A549 (cell line): ENCODE data around the gene KCNQ1. TPM values are rescaled to one million over a fixed set of nuclear protein-coding genes. Genes with fewer than 3 reads are reported as not detected.

Experiments used
- ATAC-seq, 2 experiments: fragments of 200-7000 bp in 1 of 2; fragments of >200 bp in 1 of 2; cut with Nextera tagmentation in 1 of 2; cut with Tn5 transposase in 1 of 2; 3 replicates each; pipeline versions ENCODE4 v1.8.0 to v1.9.1; 2018 to 2020; ENCODE audit warnings: mild to moderate bottlenecking in 1 of 2, moderate library complexity in 1 of 2
- CTCF ChIA-PET: fragments of 300-600 bp; sonication (Branson Sonifier 250); formaldehyde crosslinking; extraction: SDS; loops from one replicate; lab custom pipeline; 2021; ENCODE audit warnings: antibody characterized with exemption, inconsistent platforms; lab: Yijun Ruan, JAX
- POLR2A ChIA-PET: fragments of 350-600 bp; formaldehyde crosslinking; extraction: SDS; loops from one replicate; lab custom pipeline; 2021; ENCODE audit warnings: antibody characterized with exemption, inconsistent platforms; lab: Yijun Ruan, JAX
- DNase-seq, 2 experiments: peaks; one replicate each; pipeline versions ENCODE4 v3.0.0 to v3.0.0-alpha.2; 2011 to 2016; ENCODE audit warnings: low read depth in 1 of 2, low spot score in 1 of 2
- FAIRE-seq: peaks from 2 replicates; lab custom pipeline; 2011; peaks lifted over from hg19 to GRCh38; lab: Jason Lieb, UNC
- H3K27ac ChIP-seq, 2 experiments: fragments of >200 bp; sonication (Bioruptor Twin); formaldehyde crosslinking; 3 replicates each; pipeline ENCODE4 v1.5.1; 2016 to 2017
- H3K4me1 ChIP-seq: fragments of >200 bp; sonication (Bioruptor Twin); formaldehyde crosslinking; 3 replicates; pipeline ENCODE4 v1.6.1; 2016
- H3K4me2 ChIP-seq: fragments of >200 bp; sonication (Bioruptor Twin); formaldehyde crosslinking; 3 replicates; pipeline ENCODE4 v1.6.1; 2016
- H3K4me3 ChIP-seq: fragments of >200 bp; sonication (Bioruptor Twin); formaldehyde crosslinking; 3 replicates; pipeline ENCODE4 v1.5.1; 2016
- H3K9me3 ChIP-seq: fragments of >200 bp; sonication (Bioruptor Twin); formaldehyde crosslinking; 3 replicates; pipeline ENCODE4 v1.6.1; 2016
- BHLHE40 ChIP-seq: IDR thresholded peaks from 2 replicates; pipeline ENCODE4 v1.6.1; 2012; ENCODE audit warnings: low read depth, low read length, inconsistent platforms
- EHF ChIP-seq: fragments of 250-450 bp; sonication (Bioruptor Pico); IDR thresholded peaks from 2 replicates; pipeline ENCODE4 v1.5.0; 2020; ENCODE audit warnings: mild to moderate bottlenecking
- FOSB ChIP-seq: fragments of 250-450 bp; sonication (Bioruptor Pico); IDR thresholded peaks from 2 replicates; pipeline ENCODE4 v1.5.0; 2020; ENCODE audit warnings: mild to moderate bottlenecking, moderate library complexity
- FOSL2 ChIP-seq, 2 experiments: fragments of 450-650 bp in 1 of 2; fragments of >200 bp in 1 of 2; sonication (Bioruptor Twin) in 1 of 2; formaldehyde crosslinking; IDR thresholded peaks; 2 replicates each; pipeline versions ENCODE4 v1.5.0 to v1.6.1; 2016 to 2020; ENCODE audit warnings: mild to moderate bottlenecking in 1 of 2, moderate library complexity in 1 of 2
- FOXS1 ChIP-seq: fragments of 250-450 bp; sonication (Bioruptor Pico); IDR thresholded peaks from 2 replicates; pipeline ENCODE4 v1.5.0; 2020; ENCODE audit warnings: mild to moderate bottlenecking, moderate library complexity
- HOXB13 ChIP-seq: fragments of 250-450 bp; sonication (Bioruptor Pico); IDR thresholded peaks from 2 replicates; pipeline ENCODE4 v1.5.0; 2020; ENCODE audit warnings: low read depth, mild to moderate bottlenecking, moderate library complexity
- KDM1A ChIP-seq: fragments of 200-600 bp; sonication (generic); IDR thresholded peaks from 2 replicates; pipeline ENCODE4 v1.6.1; 2016; ENCODE audit warnings: low read depth, mild to moderate bottlenecking
- KDM5A ChIP-seq: fragments of 200-600 bp; sonication (generic); IDR thresholded peaks from 2 replicates; pipeline ENCODE4 v1.6.1; 2016; ENCODE audit warnings: antibody characterized with exemption, mild to moderate bottlenecking
- MAFK ChIP-seq: fragments of 450-650 bp; IDR thresholded peaks from 2 replicates; pipeline ENCODE4 v1.6.1; 2014; ENCODE audit not compliant: partially characterized antibody
- NPAS2 ChIP-seq: fragments of 250-450 bp; sonication (Bioruptor Pico); IDR thresholded peaks from 2 replicates; pipeline ENCODE4 v1.8.0; 2022; ENCODE audit warnings: mild to moderate bottlenecking, moderate library complexity, borderline replicate concordance
- NR3C1 ChIP-seq: fragments of >200 bp; sonication (Bioruptor Twin); formaldehyde crosslinking; IDR thresholded peaks from 3 replicates; pipeline ENCODE4 v1.6.1; 2017
- PHF8 ChIP-seq: fragments of 200-600 bp; sonication (generic); IDR thresholded peaks from 2 replicates; pipeline ENCODE4 v1.6.1; 2016; ENCODE audit warnings: low read depth, mild to moderate bottlenecking, antibody characterized with exemption, moderate library complexity, borderline replicate concordance
- POLR2A ChIP-seq: IDR thresholded peaks from 2 replicates; pipeline ENCODE4 v1.6.1; 2012; ENCODE audit warnings: mild to moderate bottlenecking, low read length
- RAD21 ChIP-seq, 2 experiments: fragments of >200 bp in 1 of 2; sonication (Bioruptor Twin) in 1 of 2; formaldehyde crosslinking in 1 of 2; IDR thresholded peaks in 1 of 2; conservative IDR thresholded peaks in 1 of 2; 2 replicates in 1 of 2; 3 replicates in 1 of 2; pipeline ENCODE4 v1.6.1; 2012 to 2018; ENCODE audit warnings: inconsistent platforms in 1 of 2
- RARB ChIP-seq: fragments of 250-450 bp; sonication (Bioruptor Pico); IDR thresholded peaks from 2 replicates; pipeline ENCODE4 v1.8.0; 2021; ENCODE audit warnings: mild to moderate bottlenecking, moderate library complexity
- RFX5 ChIP-seq: fragments of 450-650 bp; IDR thresholded peaks from 2 replicates; pipeline ENCODE4 v1.7.1; 2014; ENCODE audit warnings: antibody characterized with exemption, mild to moderate bottlenecking, moderate library complexity
- SREBF2 ChIP-seq: fragments of 450-650 bp; IDR thresholded peaks from 2 replicates; pipeline ENCODE4 v1.6.1; 2014; ENCODE audit warnings: mild to moderate bottlenecking, moderate library complexity
- ZC3H11A ChIP-seq: fragments of 450-650 bp; IDR thresholded peaks from 2 replicates; pipeline ENCODE4 v1.6.1; 2014; ENCODE audit warnings: antibody characterized with exemption, mild to moderate bottlenecking
- ZFP36 ChIP-seq: fragments of 450-650 bp; IDR thresholded peaks from 2 replicates; pipeline ENCODE4 v1.6.1; 2014; ENCODE audit warnings: borderline replicate concordance; ENCODE audit not compliant: partially characterized antibody
- ZNF302 ChIP-seq: fragments of 250-450 bp; sonication (Bioruptor Pico); IDR thresholded peaks from 2 replicates; pipeline ENCODE4 v1.9.0; 2021; ENCODE audit warnings: inconsistent platforms, mild to moderate bottlenecking, moderate library complexity
- ZSCAN20 ChIP-seq: fragments of 250-450 bp; sonication (Bioruptor Pico); IDR thresholded peaks from 2 replicates; pipeline ENCODE4 v1.8.0; 2022; ENCODE audit warnings: mild to moderate bottlenecking, moderate library complexity
- WGBS: methylation state at CpG from one replicate; pipeline ENCODE4 v1.1.6; 2017; ENCODE audit errors: missing lambda C conversion rate; 5-methylcytosine and 5-hydroxymethylcytosine counted together
- polyA plus RNA-seq, 4 experiments: library from polyadenylated mRNA; depleted of rRNA in 3 of 4; stranded (reverse); fragments of >200 nt; fragmentation: RNase III in 1 of 4; extraction: RNeasy Plus Mini Kit Qiagen cat#74134 plus additional on column Dnase treatment in 1 of 4; gene quantifications; 2 replicates in 3 of 4; 3 replicates in 1 of 4; pipeline ENCODE4 v1.2.3, GENCODE V29; 2011 to 2017
- TF ChIP-seq, protein P1 (sequence below): fragments of 150-350 bp; IDR thresholded peaks from 2 replicates; pipeline ENCODE4 v1.6.1; 2014; ENCODE audit warnings: low read depth, mild to moderate bottlenecking, low read length
- TF ChIP-seq, protein P2 (sequence below): fragments of 200-600 bp; sonication (generic); IDR thresholded peaks from 2 replicates; pipeline ENCODE4 v1.6.1; 2016; ENCODE audit warnings: antibody characterized with exemption, mild to moderate bottlenecking, moderate library complexity
- TF ChIP-seq, protein P3 (sequence below): fragments of >200 bp; sonication (Bioruptor Twin); formaldehyde crosslinking; IDR thresholded peaks from 3 replicates; pipeline ENCODE4 v1.6.1; 2016
- TF ChIP-seq, protein P4 (sequence below): fragments of 250-450 bp; sonication (Bioruptor Pico); IDR thresholded peaks from 2 replicates; pipeline ENCODE4 v1.5.0; 2021; ENCODE audit warnings: mild to moderate bottlenecking, moderate library complexity, borderline replicate concordance

KCNQ1 gene
- polyA plus RNA-seq, 2 of the 4 experiments (the other 2 are of a cell fraction): 0.14 to 0.17 TPM

DNA sequence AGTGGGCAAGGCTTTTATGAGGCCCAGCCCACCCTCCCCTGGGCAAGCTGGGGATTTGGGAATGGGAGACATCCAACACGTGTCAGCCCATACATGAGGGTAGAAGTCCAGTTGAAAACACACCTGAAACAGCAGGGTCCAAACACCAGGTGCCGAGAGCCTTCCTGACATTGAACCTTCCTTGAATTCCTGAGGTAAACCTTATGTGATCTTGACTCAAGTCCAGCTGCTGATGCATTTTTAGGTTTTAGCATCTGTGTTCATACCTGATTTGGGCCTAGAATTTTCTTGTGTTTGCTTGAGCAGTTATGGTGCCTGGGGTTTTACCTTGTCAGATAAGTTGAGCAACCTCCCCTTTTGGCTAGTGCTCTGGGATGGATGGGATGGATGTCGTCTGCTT is 374.5 kb downstream of the KCNQ1 start:
- ATAC-seq: no peak
- Histone ChIP-seq H3K4me3 (no peak overlapping the region), H3K4me2 (no peak overlapping the region), H3K4me1 (no peaks in the 10 kb centered on the region), H3K27ac (no peak overlapping the region), H3K9me3 (peaks cover 48% of the 10 kb centered on the region)
- FAIRE-seq: no peak
- TF ChIP-seq KDM5A: no peak
- TF ChIP-seq ZC3H11A: no peak
- TF ChIP-seq MAFK: no peak
- no peak for TF ChIP-seq FOSB (CRISPR knock-in tag)
- TF ChIP-seq NR3C1: no peak
- no peak for TF ChIP-seq ZFP36
- no peak for TF ChIP-seq SREBF2
- ChIA-PET CTCF (interaction anchor here (0.6 to 1.0 kb wide), 2 partner anchors 9 to 178 kb away, joined by 3 read pairs; no protein-coding TSS in a partner anchor), POLR2A (no interaction called here)
- 18% methylated on average over 3 of the region's 3 CpGs for WGBS
- no peak for DNase-seq

DNA sequence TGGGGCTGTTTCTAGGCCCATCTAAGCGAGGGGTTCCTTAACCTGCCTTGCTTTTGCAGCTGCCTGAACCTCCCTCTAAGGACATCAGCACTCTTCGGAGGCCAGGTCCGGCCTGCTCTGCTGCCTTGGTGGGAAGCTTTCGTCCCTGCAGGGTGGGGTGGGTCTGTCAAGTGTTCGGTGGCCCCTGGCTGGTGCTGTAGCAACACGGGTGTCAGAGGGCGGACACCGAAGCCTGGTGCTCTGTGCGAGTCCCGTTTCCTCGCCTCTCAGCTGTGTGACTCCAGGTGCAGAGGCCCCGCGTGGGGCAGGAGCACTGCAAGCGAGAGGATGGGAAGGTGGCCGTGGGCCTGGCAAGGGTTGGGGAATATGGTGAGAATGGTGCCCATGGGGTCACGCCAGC is 376.2 kb downstream of the KCNQ1 start:
- FAIRE-seq: no peak
- Histone ChIP-seq H3K27ac (no peak overlapping the region), H3K9me3 (peaks cover 47% of the 10 kb centered on the region), H3K4me3 (no peak overlapping the region), H3K4me1 (peaks cover 6% of the 10 kb centered on the region; the same call in 2 of the 3 replicates), H3K4me2 (no peak overlapping the region)
- TF ChIP-seq, protein P1, sequence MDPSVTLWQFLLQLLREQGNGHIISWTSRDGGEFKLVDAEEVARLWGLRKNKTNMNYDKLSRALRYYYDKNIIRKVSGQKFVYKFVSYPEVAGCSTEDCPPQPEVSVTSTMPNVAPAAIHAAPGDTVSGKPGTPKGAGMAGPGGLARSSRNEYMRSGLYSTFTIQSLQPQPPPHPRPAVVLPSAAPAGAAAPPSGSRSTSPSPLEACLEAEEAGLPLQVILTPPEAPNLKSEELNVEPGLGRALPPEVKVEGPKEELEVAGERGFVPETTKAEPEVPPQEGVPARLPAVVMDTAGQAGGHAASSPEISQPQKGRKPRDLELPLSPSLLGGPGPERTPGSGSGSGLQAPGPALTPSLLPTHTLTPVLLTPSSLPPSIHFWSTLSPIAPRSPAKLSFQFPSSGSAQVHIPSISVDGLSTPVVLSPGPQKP: no peak
- TF ChIP-seq, protein P2, sequence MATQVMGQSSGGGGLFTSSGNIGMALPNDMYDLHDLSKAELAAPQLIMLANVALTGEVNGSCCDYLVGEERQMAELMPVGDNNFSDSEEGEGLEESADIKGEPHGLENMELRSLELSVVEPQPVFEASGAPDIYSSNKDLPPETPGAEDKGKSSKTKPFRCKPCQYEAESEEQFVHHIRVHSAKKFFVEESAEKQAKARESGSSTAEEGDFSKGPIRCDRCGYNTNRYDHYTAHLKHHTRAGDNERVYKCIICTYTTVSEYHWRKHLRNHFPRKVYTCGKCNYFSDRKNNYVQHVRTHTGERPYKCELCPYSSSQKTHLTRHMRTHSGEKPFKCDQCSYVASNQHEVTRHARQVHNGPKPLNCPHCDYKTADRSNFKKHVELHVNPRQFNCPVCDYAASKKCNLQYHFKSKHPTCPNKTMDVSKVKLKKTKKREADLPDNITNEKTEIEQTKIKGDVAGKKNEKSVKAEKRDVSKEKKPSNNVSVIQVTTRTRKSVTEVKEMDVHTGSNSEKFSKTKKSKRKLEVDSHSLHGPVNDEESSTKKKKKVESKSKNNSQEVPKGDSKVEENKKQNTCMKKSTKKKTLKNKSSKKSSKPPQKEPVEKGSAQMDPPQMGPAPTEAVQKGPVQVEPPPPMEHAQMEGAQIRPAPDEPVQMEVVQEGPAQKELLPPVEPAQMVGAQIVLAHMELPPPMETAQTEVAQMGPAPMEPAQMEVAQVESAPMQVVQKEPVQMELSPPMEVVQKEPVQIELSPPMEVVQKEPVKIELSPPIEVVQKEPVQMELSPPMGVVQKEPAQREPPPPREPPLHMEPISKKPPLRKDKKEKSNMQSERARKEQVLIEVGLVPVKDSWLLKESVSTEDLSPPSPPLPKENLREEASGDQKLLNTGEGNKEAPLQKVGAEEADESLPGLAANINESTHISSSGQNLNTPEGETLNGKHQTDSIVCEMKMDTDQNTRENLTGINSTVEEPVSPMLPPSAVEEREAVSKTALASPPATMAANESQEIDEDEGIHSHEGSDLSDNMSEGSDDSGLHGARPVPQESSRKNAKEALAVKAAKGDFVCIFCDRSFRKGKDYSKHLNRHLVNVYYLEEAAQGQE: no peak
- TF ChIP-seq, protein P3, sequence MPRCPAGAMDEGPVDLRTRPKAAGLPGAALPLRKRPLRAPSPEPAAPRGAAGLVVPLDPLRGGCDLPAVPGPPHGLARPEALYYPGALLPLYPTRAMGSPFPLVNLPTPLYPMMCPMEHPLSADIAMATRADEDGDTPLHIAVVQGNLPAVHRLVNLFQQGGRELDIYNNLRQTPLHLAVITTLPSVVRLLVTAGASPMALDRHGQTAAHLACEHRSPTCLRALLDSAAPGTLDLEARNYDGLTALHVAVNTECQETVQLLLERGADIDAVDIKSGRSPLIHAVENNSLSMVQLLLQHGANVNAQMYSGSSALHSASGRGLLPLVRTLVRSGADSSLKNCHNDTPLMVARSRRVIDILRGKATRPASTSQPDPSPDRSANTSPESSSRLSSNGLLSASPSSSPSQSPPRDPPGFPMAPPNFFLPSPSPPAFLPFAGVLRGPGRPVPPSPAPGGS: no peak
- TF ChIP-seq ZFP36: no peak
- no peak for TF ChIP-seq ZC3H11A
- no peak for TF ChIP-seq SREBF2
- no peak for TF ChIP-seq EHF
- no peak for TF ChIP-seq RARB (CRISPR knock-in tag)
- TF ChIP-seq KDM1A: no peak
- ATAC-seq: no peak
- no peak for DNase-seq
- CTCF ChIA-PET: no interaction called here
- WGBS: 42% methylated on average over 16 of the region's 16 CpGs
- POLR2A ChIA-PET: no interaction called here

DNA sequence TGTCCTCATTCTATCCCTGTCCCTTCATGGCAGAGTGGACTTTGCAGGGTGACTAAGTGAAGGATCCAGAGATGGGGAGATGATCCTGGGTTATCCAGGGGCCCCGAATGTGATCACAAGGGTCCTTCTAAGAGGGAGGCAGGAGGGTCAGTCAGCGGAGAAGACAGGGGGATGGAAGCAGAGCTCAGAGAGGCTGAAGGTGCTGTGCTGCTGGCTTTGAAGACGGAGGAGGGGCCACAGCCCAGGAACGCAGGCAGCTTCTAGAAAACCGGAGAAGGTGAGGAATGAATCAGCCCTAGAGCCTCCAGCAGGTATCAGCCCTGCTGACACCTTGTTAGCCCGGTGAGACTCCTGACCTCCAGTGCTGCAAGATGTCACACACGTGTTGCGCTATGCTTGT is 377.1 kb downstream of the KCNQ1 start:
- peaks cover 10% of the 10 kb centered on the region; the same call in 2 of the 3 replicates for H3K4me1 ChIP-seq
- TF ChIP-seq NR3C1: no peak
- no peak for TF ChIP-seq BHLHE40
- no peak for TF ChIP-seq PHF8
- TF ChIP-seq RAD21 (conservative IDR thresholded peaks at IDR 0.05 in 1 of 2, IDR thresholded peaks at IDR 0.05 in 1 of 2): no peak
- TF ChIP-seq HOXB13 (CRISPR knock-in tag): no peak
- TF ChIP-seq NPAS2 (CRISPR knock-in tag): no peak
- TF ChIP-seq, protein P4, sequence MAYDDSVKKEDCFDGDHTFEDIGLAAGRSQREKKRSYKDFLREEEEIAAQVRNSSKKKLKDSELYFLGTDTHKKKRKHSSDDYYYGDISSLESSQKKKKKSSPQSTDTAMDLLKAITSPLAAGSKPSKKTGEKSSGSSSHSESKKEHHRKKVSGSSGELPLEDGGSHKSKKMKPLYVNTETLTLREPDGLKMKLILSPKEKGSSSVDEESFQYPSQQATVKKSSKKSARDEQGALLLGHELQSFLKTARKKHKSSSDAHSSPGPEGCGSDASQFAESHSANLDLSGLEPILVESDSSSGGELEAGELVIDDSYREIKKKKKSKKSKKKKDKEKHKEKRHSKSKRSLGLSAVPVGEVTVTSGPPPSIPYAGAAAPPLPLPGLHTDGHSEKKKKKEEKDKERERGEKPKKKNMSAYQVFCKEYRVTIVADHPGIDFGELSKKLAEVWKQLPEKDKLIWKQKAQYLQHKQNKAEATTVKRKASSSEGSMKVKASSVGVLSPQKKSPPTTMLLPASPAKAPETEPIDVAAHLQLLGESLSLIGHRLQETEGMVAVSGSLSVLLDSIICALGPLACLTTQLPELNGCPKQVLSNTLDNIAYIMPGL (CRISPR knock-in tag): no peak
- TF ChIP-seq ZSCAN20 (CRISPR knock-in tag): no peak
- TF ChIP-seq RARB (CRISPR knock-in tag): no peak
- TF ChIP-seq, protein P3: no peak
- no peak for TF ChIP-seq FOXS1 (CRISPR knock-in tag)
- no peak for TF ChIP-seq RFX5
- TF ChIP-seq ZC3H11A: no peak
- TF ChIP-seq SREBF2: no peak
- no peak for TF ChIP-seq ZNF302 (CRISPR knock-in tag)
- no peak for TF ChIP-seq POLR2A
- TF ChIP-seq FOSL2 (IDR thresholded peaks at IDR 0.05): no peak
- TF ChIP-seq FOSL2 (CRISPR knock-in tag; IDR thresholded peaks at IDR 0.05): no peak
- ATAC-seq (no peak), FAIRE-seq (no peak), DNase-seq (no peak)
- ChIA-PET CTCF (no interaction called here), POLR2A (no interaction called here)
- H3K9me3 ChIP-seq: peaks cover 40% of the 10 kb centered on the region
- H3K27ac ChIP-seq: no peak overlapping the region
- H3K4me2 ChIP-seq: no peak overlapping the region
- no peak overlapping the region for H3K4me3 ChIP-seq
- WGBS: 35% methylated on average over 7 of the region's 8 CpGs
